Activated naive CD8-positive, alpha-beta T cell (primary cell): ENCODE measurements around the gene C1orf216.

Experiments
- H3K27ac Mint-ChIP-seq: one replicate; pipeline ENCODE4 v1.8.0; 2021; ENCODE audit warnings: mixed read lengths
- H3K27me3 Mint-ChIP-seq: one replicate; pipeline ENCODE4 v1.8.0; 2021; ENCODE audit warnings: mixed read lengths
- H3K36me3 Mint-ChIP-seq: one replicate; pipeline ENCODE4 v1.8.0; 2021; ENCODE audit warnings: mixed read lengths
- H3K4me1 Mint-ChIP-seq: one replicate; pipeline ENCODE4 v1.8.0; 2021; ENCODE audit warnings: low read depth, mixed read lengths
- H3K4me3 Mint-ChIP-seq: one replicate; pipeline ENCODE4 v1.8.0; 2021; ENCODE audit warnings: mild to moderate bottlenecking, mixed read lengths
- H3K9me3 Mint-ChIP-seq: one replicate; pipeline ENCODE4 v1.8.0; 2021; ENCODE audit warnings: low read depth, mixed read lengths

C1orf216 gene, protein sequence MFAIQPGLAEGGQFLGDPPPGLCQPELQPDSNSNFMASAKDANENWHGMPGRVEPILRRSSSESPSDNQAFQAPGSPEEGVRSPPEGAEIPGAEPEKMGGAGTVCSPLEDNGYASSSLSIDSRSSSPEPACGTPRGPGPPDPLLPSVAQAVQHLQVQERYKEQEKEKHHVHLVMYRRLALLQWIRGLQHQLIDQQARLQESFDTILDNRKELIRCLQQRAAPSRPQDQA

DNA sequence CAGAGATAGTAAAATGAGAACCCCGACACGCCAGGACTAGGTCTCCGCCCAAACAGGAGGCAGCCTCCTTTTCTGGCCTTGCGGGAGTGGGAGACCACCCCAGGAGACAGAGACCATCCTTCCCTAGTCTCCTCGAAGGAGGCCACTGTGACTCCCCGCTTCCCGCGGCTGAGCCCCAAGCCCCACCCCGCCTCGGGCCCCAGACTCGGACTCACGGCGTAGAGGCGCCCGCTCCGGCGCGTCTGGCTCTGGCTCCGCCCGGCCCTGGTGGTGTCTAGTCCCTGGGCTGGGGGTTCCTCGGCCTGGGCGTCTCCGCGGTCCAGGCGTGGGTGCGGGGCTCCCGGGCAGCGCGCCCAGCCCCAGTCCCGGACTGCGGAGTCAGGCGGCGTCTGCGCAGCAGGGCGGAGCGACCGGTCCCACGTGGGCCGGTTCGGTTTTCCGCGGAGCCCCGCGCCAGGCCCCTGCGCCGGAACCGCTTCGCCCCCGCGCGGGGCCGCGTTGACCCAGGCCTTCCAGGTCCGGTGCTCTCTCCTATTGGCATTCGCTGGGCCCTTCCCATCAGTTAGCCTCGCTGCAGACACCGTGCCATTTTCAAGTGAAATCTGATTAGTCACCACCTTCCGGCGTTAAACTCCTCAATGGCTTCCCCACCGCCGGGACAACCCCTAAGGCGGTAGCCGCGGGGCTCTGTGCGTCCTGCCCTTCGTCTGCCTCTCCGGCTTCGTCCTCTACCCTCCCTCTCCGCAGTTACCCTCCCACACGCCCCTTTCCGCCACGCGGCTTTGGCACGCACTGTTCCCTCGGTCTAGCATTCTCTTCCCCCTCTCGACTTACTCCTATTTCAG, at the start of gene C1orf216:
Gene C1orf216 (minus strand): TSS at position 393 of the 845 bp plus-strand sequence. CDS start 2,563 bp downstream, outside the sequence.
- H3K36me3 Mint-ChIP-seq, result peaks cover 6% of the 10 kb centered on the region
- H3K4me3 Mint-ChIP-seq, result peak within 1 kb of the TSS; percentile 87
- H3K27ac Mint-ChIP-seq, result peak within 1 kb of the TSS; percentile 93
- H3K27me3 Mint-ChIP-seq, result no peaks in the 10 kb centered on the region
- H3K4me1 Mint-ChIP-seq, result peaks cover 29% of the 10 kb centered on the region
- no peaks in the 10 kb centered on the region for H3K9me3 Mint-ChIP-seq

DNA sequence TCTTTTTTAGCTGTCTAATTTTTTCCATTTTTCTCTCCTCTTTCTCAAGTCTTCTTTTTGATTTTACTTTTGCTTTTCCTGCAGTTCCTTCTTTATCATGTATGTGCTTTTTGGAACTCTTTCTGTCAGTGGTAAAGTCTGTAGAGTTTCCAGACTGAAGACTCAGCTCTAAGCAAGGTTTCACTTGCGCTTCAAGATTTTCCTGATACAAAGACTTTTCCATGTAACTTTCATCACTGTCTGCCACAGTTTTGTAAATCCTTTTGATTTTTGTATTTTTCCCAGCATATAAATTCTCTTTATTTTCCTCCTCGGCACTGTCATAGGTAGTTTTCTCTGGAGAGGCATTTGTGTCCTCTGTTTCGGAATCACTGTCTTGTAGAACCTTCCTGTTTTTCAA, 45.6 kb upstream of the C1orf216 start:
- Mint-ChIP-seq H3K4me3 (no peak overlapping the region), H3K4me1 (peaks cover 6% of the 10 kb centered on the region), H3K9me3 (no peaks in the 10 kb centered on the region), H3K36me3 (peaks cover 9% of the 10 kb centered on the region), H3K27ac (no peak overlapping the region), H3K27me3 (no peaks in the 10 kb centered on the region)

DNA sequence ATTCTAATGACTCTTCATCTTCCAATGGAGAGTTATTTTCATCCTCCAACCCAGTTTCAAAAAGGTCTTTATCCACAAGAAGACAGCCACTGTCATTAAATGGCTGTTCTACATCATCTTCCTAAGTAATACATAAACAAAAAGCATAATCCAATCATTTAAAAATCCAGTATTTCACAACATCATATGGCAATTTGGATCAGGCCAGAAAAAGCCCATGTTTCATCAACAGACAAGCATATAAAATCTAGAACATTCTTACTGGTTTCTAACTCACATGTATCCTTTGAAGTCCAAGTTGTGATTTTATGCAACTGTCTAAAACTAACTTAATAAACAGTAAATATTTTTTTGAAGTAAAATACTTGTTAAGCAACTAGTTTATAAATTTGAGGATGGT, 44.5 kb upstream of the C1orf216 start:
- no peak overlapping the region for H3K27ac Mint-ChIP-seq
- no peaks in the 10 kb centered on the region for H3K9me3 Mint-ChIP-seq
- peaks cover 12% of the 10 kb centered on the region for H3K36me3 Mint-ChIP-seq
- H3K4me1 Mint-ChIP-seq, result no peaks in the 10 kb centered on the region
- H3K27me3 Mint-ChIP-seq, result no peaks in the 10 kb centered on the region
- no peak overlapping the region for H3K4me3 Mint-ChIP-seq

DNA sequence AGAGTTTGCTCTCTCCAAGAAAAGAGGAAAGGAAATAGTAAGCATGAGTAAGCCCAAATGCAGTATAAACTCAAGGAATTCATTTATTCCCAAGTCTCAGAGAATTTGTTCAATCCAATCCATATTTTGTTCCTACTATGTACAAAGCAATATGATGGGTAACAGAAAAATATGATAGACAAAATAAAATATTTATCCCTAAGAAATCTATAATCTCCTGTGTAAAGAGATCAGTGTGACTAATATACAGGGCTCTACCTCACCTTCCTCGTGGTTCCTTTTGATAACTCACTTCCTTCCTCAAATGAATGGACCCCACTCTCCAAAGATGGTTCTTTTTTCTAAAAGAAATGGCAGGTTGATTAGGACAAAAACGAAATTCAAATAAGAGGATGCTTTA, 43.5 kb upstream of the C1orf216 start:
- no peaks in the 10 kb centered on the region for H3K4me1 Mint-ChIP-seq
- peaks cover 12% of the 10 kb centered on the region for H3K36me3 Mint-ChIP-seq
- H3K4me3 Mint-ChIP-seq, result no peak overlapping the region
- no peak overlapping the region for H3K27ac Mint-ChIP-seq
- no peaks in the 10 kb centered on the region for H3K9me3 Mint-ChIP-seq
- no peaks in the 10 kb centered on the region for H3K27me3 Mint-ChIP-seq

DNA sequence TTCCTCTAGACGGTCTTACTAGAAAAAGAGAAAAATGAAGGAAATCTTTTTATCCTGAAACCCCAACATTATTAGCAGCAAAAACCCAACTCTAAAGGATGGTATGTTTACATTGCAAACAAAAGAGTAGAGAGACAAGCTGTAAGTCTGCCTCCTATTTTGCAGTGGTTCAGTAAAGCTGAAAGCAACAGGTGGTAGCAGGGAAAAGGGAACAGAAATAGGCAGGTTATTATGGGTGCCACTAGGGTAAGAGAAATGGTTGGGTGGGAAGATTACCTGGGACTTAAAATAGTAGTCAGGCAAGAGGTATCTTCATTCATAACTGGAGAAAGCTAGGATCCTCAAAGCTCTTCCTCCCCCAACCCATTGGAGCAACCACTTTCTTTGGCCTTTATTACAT, 37.4 kb upstream of the C1orf216 start:
- peaks cover 12% of the 10 kb centered on the region for H3K36me3 Mint-ChIP-seq

DNA sequence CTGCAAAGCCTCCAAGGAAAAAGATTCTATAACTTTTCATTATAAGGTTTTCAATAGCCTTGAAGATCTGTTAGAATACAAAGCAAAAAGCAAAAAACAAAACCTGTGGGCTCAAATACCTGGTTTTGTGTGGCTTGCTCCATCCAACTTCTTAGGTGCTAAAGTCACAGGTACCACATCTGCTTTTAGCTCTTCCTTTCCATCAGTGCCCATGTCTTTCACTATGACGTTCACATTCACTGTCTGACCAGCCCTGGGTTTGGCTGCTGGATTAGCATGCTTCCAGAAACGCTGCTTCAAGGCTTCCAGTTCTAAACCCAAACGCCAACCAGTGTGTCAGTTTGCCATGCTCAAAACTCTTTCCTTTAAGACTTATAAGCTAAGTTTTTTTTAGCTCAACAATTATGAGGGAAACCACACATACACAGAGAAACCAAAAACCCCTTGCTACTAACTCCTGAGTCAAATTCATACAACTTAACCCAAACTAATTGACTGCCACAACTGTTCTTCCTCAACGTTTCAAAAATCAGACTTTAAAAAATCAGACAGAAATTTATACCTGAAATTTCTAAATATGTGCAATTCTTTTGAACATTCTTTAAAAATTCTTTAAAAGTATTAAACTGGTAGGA, 35.1 kb upstream of the C1orf216 start:
- no peak overlapping the region for H3K4me3 Mint-ChIP-seq
- H3K36me3 Mint-ChIP-seq, result peaks cover 2% of the 10 kb centered on the region
- no peaks in the 10 kb centered on the region for H3K9me3 Mint-ChIP-seq
- no peaks in the 10 kb centered on the region for H3K27me3 Mint-ChIP-seq
- no peak overlapping the region for H3K27ac Mint-ChIP-seq
- H3K4me1 Mint-ChIP-seq, result no peaks in the 10 kb centered on the region

More for the DNA sequence above, 37.4 kb upstream of the C1orf216 start:
- Mint-ChIP-seq H3K4me1 (no peaks in the 10 kb centered on the region), H3K27ac (no peak overlapping the region), H3K9me3 (no peaks in the 10 kb centered on the region), H3K27me3 (no peaks in the 10 kb centered on the region), H3K4me3 (no peak overlapping the region)

DNA sequence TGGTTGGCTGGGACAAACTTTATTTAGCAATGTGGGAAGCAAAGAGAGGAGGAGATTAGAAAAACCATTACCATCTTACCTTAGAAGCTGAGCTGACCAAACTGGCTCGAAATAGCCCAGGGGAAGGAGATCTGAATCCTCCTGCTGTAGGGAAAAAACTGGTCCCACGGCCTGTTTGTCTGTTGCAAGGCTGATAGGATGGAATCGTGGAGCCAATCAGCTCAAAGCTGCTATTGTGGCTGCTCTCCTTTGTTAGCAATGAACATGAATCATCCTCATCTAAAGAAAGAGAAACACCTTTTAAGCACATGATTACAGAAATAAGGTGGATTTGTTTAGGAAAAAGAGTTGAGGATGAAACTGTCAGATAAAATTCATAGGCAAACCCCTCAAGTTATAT, 29.6 kb upstream of the C1orf216 start:
- Mint-ChIP-seq H3K4me3 (no peak overlapping the region), H3K27ac (no peak overlapping the region), H3K4me1 (no peaks in the 10 kb centered on the region), H3K9me3 (no peaks in the 10 kb centered on the region), H3K27me3 (no peaks in the 10 kb centered on the region), H3K36me3 (peaks cover 14% of the 10 kb centered on the region)

DNA sequence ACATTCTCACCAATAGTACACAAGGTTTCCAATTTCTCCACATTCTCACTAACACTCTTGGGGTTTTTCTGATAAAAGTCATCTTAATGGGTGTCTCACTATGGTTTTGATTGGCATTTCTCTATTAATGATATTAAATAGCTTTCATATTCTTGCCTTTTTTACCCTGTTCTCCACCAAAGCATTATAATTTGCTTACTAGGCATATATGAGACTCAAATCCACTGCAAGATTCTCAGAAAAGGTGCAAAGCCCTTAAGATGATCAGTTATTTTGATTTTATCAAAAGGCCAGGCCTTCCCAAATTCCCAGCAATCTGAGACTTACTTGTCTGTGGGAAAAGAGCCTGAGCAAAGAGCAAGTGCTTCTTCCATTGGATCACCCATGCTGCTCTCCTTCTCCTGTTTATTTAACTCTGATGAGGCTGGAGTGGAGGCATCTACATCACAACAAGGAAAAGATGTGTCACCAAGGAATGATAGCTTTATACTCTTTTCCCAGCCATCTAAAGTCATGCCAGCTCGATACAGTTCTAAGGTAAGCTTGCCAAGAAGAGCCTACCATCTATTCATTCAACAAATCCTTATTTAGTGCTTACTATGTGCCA, 26.5 kb upstream of the C1orf216 start:
- Mint-ChIP-seq H3K27me3 (no peaks in the 10 kb centered on the region), H3K4me3 (no peak overlapping the region), H3K36me3 (peaks cover 19% of the 10 kb centered on the region), H3K27ac (no peak overlapping the region), H3K4me1 (no peaks in the 10 kb centered on the region), H3K9me3 (no peaks in the 10 kb centered on the region)

DNA sequence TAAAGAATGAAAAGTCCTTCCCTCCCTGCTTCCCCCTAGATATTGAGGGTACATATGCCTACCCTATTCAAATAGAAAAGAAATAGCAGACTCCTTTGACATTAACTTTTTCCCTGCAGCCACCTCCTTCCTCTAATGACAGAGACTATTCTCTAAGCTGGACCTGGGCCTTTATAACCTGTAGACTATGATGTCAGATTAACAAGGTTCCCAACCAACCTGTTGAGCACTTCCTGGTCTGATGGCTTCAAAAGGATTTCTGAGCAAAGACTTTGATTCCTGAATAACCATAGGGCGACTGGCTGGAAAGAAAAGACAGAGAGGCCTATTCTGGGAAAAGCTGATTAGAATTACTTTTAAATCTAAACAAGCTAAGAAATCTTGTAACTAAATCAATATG, 18.4 kb upstream of the C1orf216 start:
- H3K4me3 Mint-ChIP-seq, result no peak overlapping the region
- no peaks in the 10 kb centered on the region for H3K9me3 Mint-ChIP-seq
- no peaks in the 10 kb centered on the region for H3K4me1 Mint-ChIP-seq
- no peak overlapping the region for H3K27ac Mint-ChIP-seq
- H3K27me3 Mint-ChIP-seq, result no peaks in the 10 kb centered on the region
- H3K36me3 Mint-ChIP-seq, result peaks cover 7% of the 10 kb centered on the region

DNA sequence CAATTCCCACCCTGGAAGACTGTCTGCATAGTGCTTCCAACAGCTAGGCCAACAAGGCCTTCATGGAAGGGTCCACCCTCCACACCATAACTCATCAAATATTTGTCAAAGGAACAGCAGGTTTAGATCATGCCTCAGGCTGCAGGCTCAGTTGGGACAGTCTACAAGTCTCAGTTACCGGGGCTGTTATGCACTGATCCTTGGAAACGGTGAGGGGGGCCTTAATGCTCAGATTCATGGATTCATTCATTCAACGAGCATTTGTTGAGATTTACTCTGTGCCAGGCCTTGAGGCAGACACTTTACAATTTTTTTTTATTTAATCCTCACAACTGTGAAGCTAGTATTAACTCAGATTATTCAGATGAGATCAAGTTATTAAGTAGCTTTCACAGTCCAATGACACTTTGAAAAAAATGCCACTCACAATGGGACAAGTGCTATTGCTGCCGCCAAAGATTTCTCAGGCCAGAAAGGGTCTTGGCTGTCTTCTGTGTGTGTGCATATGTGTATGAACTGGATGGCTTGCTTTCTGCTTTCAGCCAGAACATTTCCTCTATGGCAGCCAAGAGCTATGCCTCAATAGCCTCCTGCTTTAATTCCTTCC, 8.9 kb upstream of the C1orf216 start:
- Mint-ChIP-seq H3K27ac (no peak overlapping the region), H3K9me3 (no peaks in the 10 kb centered on the region), H3K4me1 (peaks cover 1% of the 10 kb centered on the region), H3K27me3 (no peaks in the 10 kb centered on the region), H3K36me3 (no peaks in the 10 kb centered on the region), H3K4me3 (no peak overlapping the region)

DNA sequence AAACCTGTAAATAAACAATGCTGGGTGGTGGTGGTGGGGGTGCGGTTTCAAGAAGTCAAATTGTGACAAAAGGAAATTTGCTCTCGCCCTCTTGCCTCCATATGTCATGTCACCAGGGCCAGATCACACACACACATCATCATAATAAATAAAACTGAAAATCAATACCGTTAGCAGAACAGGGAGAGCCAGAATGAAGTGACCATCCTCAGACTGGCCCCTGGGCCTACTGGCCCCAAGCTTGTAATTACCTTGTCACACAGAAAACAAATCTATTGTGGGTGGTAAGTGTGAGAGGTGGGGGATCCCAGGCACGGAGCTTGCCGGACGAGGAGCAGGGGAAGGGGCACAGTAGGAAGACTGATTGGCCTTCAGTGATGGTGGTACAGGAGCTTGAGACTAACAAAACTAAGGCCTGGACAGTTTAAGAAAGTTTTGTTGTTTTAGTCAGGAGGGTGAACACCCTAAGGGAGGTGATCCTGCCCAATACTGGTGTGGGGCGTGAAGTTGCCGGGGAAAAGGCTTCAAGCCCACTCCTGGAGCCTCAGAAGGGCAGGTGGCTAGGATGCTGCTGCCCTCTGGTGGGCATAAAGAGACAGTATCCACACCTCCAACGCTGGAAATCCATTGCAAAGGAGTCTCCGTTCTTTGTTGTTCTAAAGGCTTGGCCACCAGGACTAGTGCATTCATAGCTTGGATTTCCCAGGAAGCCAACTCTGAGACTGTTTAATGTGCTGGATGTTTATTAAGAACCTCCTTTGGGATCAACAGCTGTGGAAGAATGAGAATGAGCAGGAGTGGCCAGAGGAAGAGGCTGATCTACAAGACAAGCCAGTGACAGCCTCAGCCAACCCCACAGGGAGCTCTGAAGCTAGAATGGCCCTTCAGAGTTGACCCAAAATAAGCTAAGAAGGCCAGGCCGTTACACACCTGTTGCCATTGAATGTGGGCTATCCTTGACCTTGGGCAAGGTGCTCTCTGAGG, 8.1 kb upstream of the C1orf216 start:
- Mint-ChIP-seq H3K27ac (no peak overlapping the region), H3K4me3 (no peak overlapping the region), H3K4me1 (peaks cover 1% of the 10 kb centered on the region), H3K36me3 (no peaks in the 10 kb centered on the region), H3K27me3 (no peaks in the 10 kb centered on the region), H3K9me3 (no peaks in the 10 kb centered on the region)

DNA sequence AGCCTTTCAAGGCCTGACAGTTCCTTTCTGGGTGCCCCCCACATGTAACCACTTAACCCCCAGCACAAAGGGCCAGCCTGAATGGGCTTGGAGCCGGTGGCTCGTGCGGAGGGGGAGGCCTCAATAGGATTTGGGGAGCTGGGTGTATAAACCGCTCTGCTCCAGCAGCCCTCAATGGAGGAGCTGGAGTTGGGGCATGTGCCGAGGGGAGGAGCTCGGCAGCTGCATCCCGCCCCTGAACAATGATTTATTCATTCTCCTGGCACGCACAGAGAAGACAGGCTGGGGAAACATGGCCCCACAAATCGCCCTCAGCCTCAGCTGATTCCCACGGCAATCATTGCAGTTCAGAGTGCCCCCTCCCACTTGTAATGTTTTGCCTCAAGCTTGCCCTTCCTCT, 6.9 kb upstream of the C1orf216 start:
- H3K27me3 Mint-ChIP-seq, result no peaks in the 10 kb centered on the region
- H3K36me3 Mint-ChIP-seq, result no peaks in the 10 kb centered on the region
- H3K27ac Mint-ChIP-seq, result no peak overlapping the region
- H3K4me3 Mint-ChIP-seq, result no peak overlapping the region
- H3K9me3 Mint-ChIP-seq, result no peaks in the 10 kb centered on the region
- H3K4me1 Mint-ChIP-seq, result peaks cover 1% of the 10 kb centered on the region

DNA sequence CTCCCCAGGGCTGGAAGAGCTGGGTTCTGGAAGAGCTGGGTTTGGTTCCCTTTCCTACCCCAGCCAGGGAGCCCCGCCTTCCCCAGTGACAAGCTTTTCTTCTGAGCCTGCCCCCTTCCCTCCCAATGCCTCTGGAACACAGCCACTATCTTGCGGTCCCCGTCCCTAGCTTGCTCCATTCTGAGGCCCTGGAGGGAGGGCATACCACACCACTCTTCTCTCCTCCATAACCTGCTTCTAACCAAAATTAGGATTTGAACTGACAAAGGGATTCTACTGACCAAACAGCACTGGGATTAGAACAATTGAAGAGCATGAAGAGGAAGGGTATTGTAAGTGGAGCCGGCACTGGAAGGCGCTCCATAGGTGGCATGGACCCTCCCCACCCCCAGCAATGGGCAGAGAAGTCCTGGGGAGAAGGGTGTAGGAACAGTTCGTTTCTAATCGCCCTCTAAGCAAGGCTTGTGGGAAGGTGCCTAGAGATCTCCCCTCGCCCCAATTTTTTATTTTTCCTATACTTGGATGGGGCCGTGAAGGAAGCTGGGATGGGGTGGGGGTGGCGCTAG, 690 bp downstream of the C1orf216 start:
- Mint-ChIP-seq H3K4me3 (peak overlapping the region; percentile 85), H3K9me3 (no peaks in the 10 kb centered on the region), H3K4me1 (peaks cover 29% of the 10 kb centered on the region), H3K27me3 (no peaks in the 10 kb centered on the region), H3K36me3 (peaks cover 6% of the 10 kb centered on the region), H3K27ac (peak overlapping the region; percentile 61)
